Measurements from ENCODE around the gene ZC3H13. TPM values are rescaled to one million over a fixed set of nuclear protein-coding genes. Genes with fewer than 3 reads are reported as not detected.

Gene ZC3H13
- total RNA-seq, 1 donor from 2014 or later = 44.3 TPM

DNA sequence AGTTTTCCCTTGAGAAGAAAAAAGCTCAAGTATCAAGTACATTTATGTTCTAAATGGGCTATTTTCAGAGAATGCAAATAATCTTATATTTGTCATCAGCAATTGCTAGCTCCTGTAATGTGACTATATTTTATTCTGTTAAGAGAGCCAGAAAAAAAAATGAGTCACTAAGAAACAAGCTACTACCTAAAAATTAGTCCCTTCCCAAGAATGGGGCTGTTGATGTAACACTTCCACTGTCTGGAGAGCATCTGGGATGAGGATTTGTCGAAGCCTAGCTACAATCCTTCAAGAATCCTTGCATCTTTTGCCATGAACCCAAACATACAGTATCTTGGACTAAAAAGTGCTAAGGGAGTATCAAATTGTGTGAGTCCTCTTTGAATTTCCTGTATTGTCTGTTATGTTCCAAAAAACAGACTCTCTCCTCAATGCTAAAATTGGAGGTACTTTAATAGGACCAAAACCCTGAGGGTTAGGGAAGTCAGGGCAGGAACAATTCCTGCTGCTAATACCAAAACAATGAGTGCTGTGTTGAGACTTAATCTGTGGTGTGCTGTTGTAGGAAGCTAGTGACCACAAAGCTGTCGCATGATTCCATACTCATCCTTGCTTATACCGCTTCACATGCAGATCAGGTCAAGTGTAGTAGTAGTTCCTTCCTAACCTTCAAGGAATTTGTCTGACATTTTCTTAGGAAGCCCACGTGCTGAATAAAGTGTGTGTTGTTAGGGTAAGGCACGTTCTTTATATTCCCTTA lies 4.9 kb upstream of the ZC3H13 start:
- Mint-ChIP-seq H3K9me3 (ENCODE audit: unreplicated experiment) (no peaks in the 10 kb centered on the region), H3K4me1 (ENCODE audit: unreplicated experiment) (peaks cover 18% of the 10 kb centered on the region), H3K36me3 (ENCODE audit: unreplicated experiment) (no peaks in the 10 kb centered on the region), H3K4me3 (ENCODE audit: unreplicated experiment) (no peak overlapping the region), H3K27ac (ENCODE audit: unreplicated experiment) (no peak overlapping the region), H3K27me3 (ENCODE audit: unreplicated experiment) (peaks cover 12% of the 10 kb centered on the region)
- TF ChIP-seq CTCF (IDR thresholded peaks at IDR 0.05) = no peak
- no peak for DNase-seq (ENCODE audit: extremely low spot score, unreplicated experiment)

GRCh38 chr13:46053162-46054012 lies 841 bp upstream of the ZC3H13 start:
- TF ChIP-seq CTCF (IDR thresholded peaks at IDR 0.05) = no peak

DNA sequence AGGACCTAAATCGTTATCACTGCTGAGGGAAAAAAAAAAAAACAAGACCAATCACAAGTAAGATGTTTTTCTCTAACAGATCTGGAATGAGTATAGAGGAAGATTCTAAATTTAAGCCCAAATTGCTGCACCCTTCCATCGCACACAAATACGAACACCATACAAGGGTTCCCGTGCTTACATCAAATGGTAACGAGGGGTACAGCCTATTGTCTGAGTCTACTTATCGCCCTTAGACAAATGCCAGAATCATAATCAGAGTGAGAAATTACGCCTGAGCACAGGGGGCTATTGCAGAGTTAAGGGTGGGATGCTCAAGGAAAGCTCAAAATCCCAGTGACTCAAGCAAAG lies 603 bp downstream of the ZC3H13 start:
- Mint-ChIP-seq H3K27me3 (ENCODE audit: unreplicated experiment) (peaks cover 12% of the 10 kb centered on the region), H3K9me3 (ENCODE audit: unreplicated experiment) (no peaks in the 10 kb centered on the region), H3K36me3 (ENCODE audit: unreplicated experiment) (peaks cover 2% of the 10 kb centered on the region), H3K27ac (ENCODE audit: unreplicated experiment) (peak overlapping the region; percentile 99), H3K4me3 (ENCODE audit: unreplicated experiment) (peak overlapping the region; percentile 94), H3K4me1 (ENCODE audit: unreplicated experiment) (peaks cover 36% of the 10 kb centered on the region)
- DNase-seq (ENCODE audit: extremely low spot score, unreplicated experiment) = no peak
- TF ChIP-seq CTCF (IDR thresholded peaks at IDR 0.05) = no peak

More at GRCh38 chr13:46053162-46054012, 841 bp upstream of the ZC3H13 start:
- Mint-ChIP-seq H3K27me3 (ENCODE audit: unreplicated experiment) (peaks cover 12% of the 10 kb centered on the region), H3K36me3 (ENCODE audit: unreplicated experiment) (peaks cover 2% of the 10 kb centered on the region), H3K4me1 (ENCODE audit: unreplicated experiment) (peaks cover 36% of the 10 kb centered on the region), H3K4me3 (ENCODE audit: unreplicated experiment) (peak overlapping the region; percentile 94), H3K9me3 (ENCODE audit: unreplicated experiment) (no peaks in the 10 kb centered on the region), H3K27ac (ENCODE audit: unreplicated experiment) (peak overlapping the region; percentile 99)
- DNase-seq (ENCODE audit: extremely low spot score, unreplicated experiment) = no peak

DNA sequence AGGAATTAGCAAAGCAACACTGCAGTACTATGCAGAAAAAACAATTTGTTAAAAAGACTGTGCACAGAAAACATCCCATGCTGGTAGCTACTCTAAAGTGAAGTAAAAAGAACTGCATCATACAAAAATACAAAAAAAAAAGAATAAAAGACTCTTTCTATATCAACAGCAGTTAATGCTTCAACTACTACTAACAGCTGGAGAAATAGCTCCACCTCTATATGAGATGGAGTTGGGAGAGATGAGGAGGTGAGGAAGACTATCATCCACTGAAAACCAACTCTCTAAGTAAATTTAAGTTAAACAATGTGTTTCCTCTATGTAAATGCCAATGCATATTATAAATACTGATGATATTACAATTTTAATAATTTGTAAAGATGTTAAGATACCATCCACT lies 1.8 kb downstream of the ZC3H13 start:
- peaks cover 4% of the 10 kb centered on the region for H3K27me3 Mint-ChIP-seq (ENCODE audit: unreplicated experiment)
- H3K9me3 Mint-ChIP-seq (ENCODE audit: unreplicated experiment) = no peaks in the 10 kb centered on the region
- no peak for DNase-seq (ENCODE audit: extremely low spot score, unreplicated experiment)
- peaks cover 2% of the 10 kb centered on the region for H3K36me3 Mint-ChIP-seq (ENCODE audit: unreplicated experiment)
- no peak for TF ChIP-seq CTCF (IDR thresholded peaks at IDR 0.05)
- no peak overlapping the region for H3K27ac Mint-ChIP-seq (ENCODE audit: unreplicated experiment)
- H3K4me3 Mint-ChIP-seq (ENCODE audit: unreplicated experiment) = no peak overlapping the region
- H3K4me1 Mint-ChIP-seq (ENCODE audit: unreplicated experiment) = peaks cover 36% of the 10 kb centered on the region

DNA sequence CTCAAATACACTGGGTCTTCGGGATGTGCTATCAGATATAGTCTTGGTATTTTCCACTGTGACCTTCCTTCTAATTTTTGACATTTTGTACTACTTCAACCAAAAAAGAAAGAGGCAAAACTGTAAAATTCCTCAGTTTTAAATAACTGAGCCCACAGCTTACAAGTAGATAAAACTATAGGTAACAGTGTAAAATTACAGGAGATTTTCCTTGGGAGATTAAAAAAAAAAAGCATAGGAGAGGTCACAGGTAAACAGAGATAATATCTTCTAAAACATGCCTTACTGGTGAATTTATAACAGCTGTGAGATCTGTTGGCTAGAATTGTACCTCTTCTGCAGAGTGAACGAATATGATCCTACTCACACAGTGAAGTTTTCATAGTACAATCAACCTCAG lies 7.1 kb downstream of the ZC3H13 start:
- Mint-ChIP-seq H3K36me3 (ENCODE audit: unreplicated experiment) (peaks cover 5% of the 10 kb centered on the region), H3K4me1 (ENCODE audit: unreplicated experiment) (peaks cover 40% of the 10 kb centered on the region), H3K27me3 (ENCODE audit: unreplicated experiment) (no peaks in the 10 kb centered on the region), H3K27ac (ENCODE audit: unreplicated experiment) (no peak overlapping the region), H3K9me3 (ENCODE audit: unreplicated experiment) (no peaks in the 10 kb centered on the region), H3K4me3 (ENCODE audit: unreplicated experiment) (no peak overlapping the region)
- DNase-seq (ENCODE audit: extremely low spot score, unreplicated experiment) = no peak
- TF ChIP-seq CTCF (IDR thresholded peaks at IDR 0.05) = no peak
